Nephron progenitor cell (in vitro differentiated cells): ENCODE results near the gene GPR137B.
A peak's percentile ranks its signal among the peaks of the same experiment; 100 is the strongest.

Experiments used
- DNase-seq: peaks from one replicate; pipeline ENCODE4 v3.0.0; 2021
- H3K27ac Mint-ChIP-seq: 2 replicates; pipeline ENCODE4 v1.8.0; 2021; ENCODE audit warnings: mild to moderate bottlenecking, moderate library complexity, mixed read lengths
- H3K27me3 Mint-ChIP-seq: 2 replicates; pipeline ENCODE4 v1.8.0; 2021; ENCODE audit warnings: mild to moderate bottlenecking, low read depth, mixed read lengths; ENCODE audit not compliant: poor library complexity
- H3K36me3 Mint-ChIP-seq: 2 replicates; pipeline ENCODE4 v1.8.0; 2021; ENCODE audit warnings: low read depth, mixed read lengths
- H3K4me1 Mint-ChIP-seq: 2 replicates; pipeline ENCODE4 v1.8.0; 2021; ENCODE audit warnings: mixed read lengths
- H3K4me3 Mint-ChIP-seq: 2 replicates; pipeline ENCODE4 v1.8.0; 2021; ENCODE audit warnings: mild to moderate bottlenecking, moderate library complexity, mixed read lengths
- H3K9me3 Mint-ChIP-seq: 2 replicates; pipeline ENCODE4 v1.8.0; 2021; ENCODE audit warnings: mild to moderate bottlenecking, moderate library complexity, mixed read lengths
- TF ChIP-seq, protein P1 (sequence below): fragments of 200-600 bp; sonication (generic); IDR thresholded peaks from 2 replicates; pipeline ENCODE4 v1.5.0; 2021; ENCODE audit warnings: antibody characterized with exemption

Gene GPR137B

GRCh38 chr1:236137285-236137852 lies 5.0 kb upstream of the GPR137B start:
- no peak overlapping the region for H3K4me3 Mint-ChIP-seq
- peaks cover 6% of the 10 kb centered on the region for H3K9me3 Mint-ChIP-seq
- no peak for DNase-seq
- peaks cover 15% of the 10 kb centered on the region for H3K4me1 Mint-ChIP-seq
- H3K27ac Mint-ChIP-seq = no peak overlapping the region
- H3K36me3 Mint-ChIP-seq = no peaks in the 10 kb centered on the region
- peaks cover 89% of the 10 kb centered on the region for H3K27me3 Mint-ChIP-seq
- TF ChIP-seq, protein P1, sequence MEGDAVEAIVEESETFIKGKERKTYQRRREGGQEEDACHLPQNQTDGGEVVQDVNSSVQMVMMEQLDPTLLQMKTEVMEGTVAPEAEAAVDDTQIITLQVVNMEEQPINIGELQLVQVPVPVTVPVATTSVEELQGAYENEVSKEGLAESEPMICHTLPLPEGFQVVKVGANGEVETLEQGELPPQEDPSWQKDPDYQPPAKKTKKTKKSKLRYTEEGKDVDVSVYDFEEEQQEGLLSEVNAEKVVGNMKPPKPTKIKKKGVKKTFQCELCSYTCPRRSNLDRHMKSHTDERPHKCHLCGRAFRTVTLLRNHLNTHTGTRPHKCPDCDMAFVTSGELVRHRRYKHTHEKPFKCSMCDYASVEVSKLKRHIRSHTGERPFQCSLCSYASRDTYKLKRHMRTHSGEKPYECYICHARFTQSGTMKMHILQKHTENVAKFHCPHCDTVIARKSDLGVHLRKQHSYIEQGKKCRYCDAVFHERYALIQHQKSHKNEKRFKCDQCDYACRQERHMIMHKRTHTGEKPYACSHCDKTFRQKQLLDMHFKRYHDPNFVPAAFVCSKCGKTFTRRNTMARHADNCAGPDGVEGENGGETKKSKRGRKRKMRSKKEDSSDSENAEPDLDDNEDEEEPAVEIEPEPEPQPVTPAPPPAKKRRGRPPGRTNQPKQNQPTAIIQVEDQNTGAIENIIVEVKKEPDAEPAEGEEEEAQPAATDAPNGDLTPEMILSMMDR = no peak

- no peak for DNase-seq
- Mint-ChIP-seq H3K36me3 (no peaks in the 10 kb centered on the region), H3K27me3 (peaks cover 84% of the 10 kb centered on the region), H3K4me1 (peaks cover 27% of the 10 kb centered on the region), H3K4me3 (no peak overlapping the region), H3K9me3 (peaks cover 1% of the 10 kb centered on the region), H3K27ac (no peak overlapping the region)
- TF ChIP-seq, protein P1 = no peak
Measured at GRCh38 chr1:236139495-236139894, 2.8 kb upstream of the GPR137B start.

DNA sequence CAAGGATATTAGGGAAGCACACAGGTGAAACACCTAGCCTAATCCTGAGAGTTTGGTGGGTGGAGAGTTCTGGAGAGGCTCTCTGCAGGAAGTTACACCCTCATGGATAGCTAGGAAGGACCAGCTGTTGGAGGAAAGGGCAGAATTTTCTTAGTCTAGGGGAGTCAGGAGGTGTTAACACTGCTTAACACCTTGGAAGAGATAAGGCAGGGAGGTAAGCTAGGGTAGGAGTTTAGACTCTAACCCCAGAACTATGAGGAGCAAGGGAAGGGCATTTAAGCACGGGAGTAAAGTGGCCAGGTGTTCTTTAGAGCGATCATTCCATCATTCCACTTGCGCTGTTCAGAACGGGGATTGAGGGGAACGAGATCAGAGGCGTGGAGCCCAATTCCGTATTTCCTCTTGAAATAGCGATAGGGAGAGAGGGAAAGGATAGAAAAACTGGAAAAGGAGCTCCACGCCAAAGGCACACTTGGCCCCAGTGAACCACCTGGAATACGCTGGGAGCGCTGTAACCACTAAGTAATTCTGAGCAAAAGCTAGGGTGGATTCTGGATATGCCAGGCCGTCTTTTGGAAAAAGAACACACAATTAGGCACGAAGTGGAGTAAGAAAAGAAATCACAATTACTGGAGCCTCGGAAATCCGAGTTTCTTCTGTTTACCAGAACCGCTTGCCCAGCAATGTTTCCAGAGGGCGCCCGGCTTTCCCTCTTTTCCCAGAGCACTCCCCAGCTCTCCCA lies 1.5 kb upstream of the GPR137B start:
- H3K27ac Mint-ChIP-seq = no peak overlapping the region
- H3K4me3 Mint-ChIP-seq = peak overlapping the region; percentile 91
- no peak for DNase-seq
- H3K27me3 Mint-ChIP-seq = peaks cover 73% of the 10 kb centered on the region
- TF ChIP-seq, protein P1 = no peak
- no peaks in the 10 kb centered on the region for H3K9me3 Mint-ChIP-seq
- H3K36me3 Mint-ChIP-seq = peaks cover 6% of the 10 kb centered on the region
- peaks cover 36% of the 10 kb centered on the region for H3K4me1 Mint-ChIP-seq

GRCh38 chr1:236141447-236142252 lies 689 bp upstream of the GPR137B start:
- peaks cover 69% of the 10 kb centered on the region for H3K27me3 Mint-ChIP-seq
- peak overlapping the region; percentile 36 for H3K27ac Mint-ChIP-seq
- TF ChIP-seq, protein P1 = no peak
- H3K4me1 Mint-ChIP-seq = peaks cover 44% of the 10 kb centered on the region
- H3K9me3 Mint-ChIP-seq = no peaks in the 10 kb centered on the region
- peak overlapping the region; percentile 91 for H3K4me3 Mint-ChIP-seq
- peak; percentile 63 for DNase-seq
- peaks cover 14% of the 10 kb centered on the region for H3K36me3 Mint-ChIP-seq

GRCh38 chr1:236143104-236143948 lies 987 bp downstream of the GPR137B start:
- H3K36me3 Mint-ChIP-seq = peaks cover 16% of the 10 kb centered on the region
- DNase-seq = peak; percentile 42
- H3K27me3 Mint-ChIP-seq = peaks cover 58% of the 10 kb centered on the region
- H3K27ac Mint-ChIP-seq = no peak overlapping the region
- H3K4me3 Mint-ChIP-seq = peak overlapping the region; percentile 98
- TF ChIP-seq, protein P1 = no peak
- no peaks in the 10 kb centered on the region for H3K9me3 Mint-ChIP-seq
- peaks cover 60% of the 10 kb centered on the region for H3K4me1 Mint-ChIP-seq
